ENCODE data around the gene NR1D1. TPM values are rescaled to one million over a fixed set of nuclear protein-coding genes. Genes with fewer than 3 reads are reported as not detected.

NR1D1 gene
- total and polyA plus RNA-seq, 2 of the 13 experiments (the other 11 are each of a cell fraction or from before 2014, with no cell fraction given), result 2.1 to 2.7 TPM

- TF ChIP-seq HNF1A (IDR thresholded peaks at IDR 0.05; ENCODE audit: low read depth) (no peak), HNF1A (CRISPR knock-in tag; IDR thresholded peaks at IDR 0.05; ENCODE audit: borderline replicate concordance) (no peak), ZFP90 (CRISPR knock-in tag; IDR thresholded peaks at IDR 0.05; ENCODE audit: borderline replicate concordance) (no peak), HOXD1 (CRISPR knock-in tag; IDR thresholded peaks at IDR 0.05) (no peak), SMYD3 (CRISPR knock-in tag; IDR thresholded peaks at IDR 0.05) (peak; percentile 95; the same call in 1 of the 2 replicates), HOXA3 (CRISPR knock-in tag; IDR thresholded peaks at IDR 0.05) (0 out of 2 replicates have a peak, but pooled peaks have one; percentile 23), ZNF670 (CRISPR knock-in tag; IDR thresholded peaks at IDR 0.05; ENCODE audit: borderline replicate concordance) (no peak; the same call in 1 of the 2 replicates), ZNF780A (CRISPR knock-in tag; IDR thresholded peaks at IDR 0.05) (no peak), HNF1B (CRISPR knock-in tag; IDR thresholded peaks at IDR 0.05) (peak; percentile 1; the same call in 1 of the 2 replicates), TEAD2 (CRISPR knock-in tag; IDR thresholded peaks at IDR 0.05) (no peak), THAP11 (CRISPR knock-in tag; IDR thresholded peaks at IDR 0.05) (no peak), ZNF580 (CRISPR knock-in tag; IDR thresholded peaks at IDR 0.05; ENCODE audit: borderline replicate concordance, low read depth) (peak; percentile 17; the same call in 1 of the 2 replicates), ATRX (CRISPR knock-in tag; IDR thresholded peaks at IDR 0.05; ENCODE audit: borderline replicate concordance) (no peak), NFATC3 (CRISPR knock-in tag; IDR thresholded peaks at IDR 0.05) (no peak), PHF21A (CRISPR knock-in tag; IDR thresholded peaks at IDR 0.05) (no peak), SP140L (CRISPR knock-in tag; IDR thresholded peaks at IDR 0.05; ENCODE audit: borderline replicate concordance) (peak; percentile 37; the same call in 1 of the 2 replicates), ZSCAN9 (CRISPR knock-in tag; IDR thresholded peaks at IDR 0.05; ENCODE audit: borderline replicate concordance) (no peak), ZNF687 (CRISPR knock-in tag; IDR thresholded peaks at IDR 0.05) (no peak), ZNF3 (CRISPR knock-in tag; IDR thresholded peaks at IDR 0.05) (peak; percentile 85; the same call in 1 of the 2 replicates), ETS1 (CRISPR knock-in tag; IDR thresholded peaks at IDR 0.05) (no peak)
Observed at GRCh38 chr17:40139566-40140058, 39.2 kb upstream of the NR1D1 start (continued).
